HepG2 (cell line): ENCODE results near the gene ACVR1B. TPM values are rescaled to one million over a fixed set of nuclear protein-coding genes. Genes with fewer than 3 reads are reported as not detected.

Experiments
- ATAC-seq: fragments of 200-7000 bp; cut with Tn5 transposase; 3 replicates; pipeline ENCODE4 v1.9.1; 2020; ENCODE audit warnings: mild to moderate bottlenecking, moderate library complexity
- BruUV-seq: library from RNA; stranded (reverse); fragments of 400-500 nt; replicated peaks from 2 replicates; lab custom pipeline; 2021; lab: Mats Ljungman, UMichigan
- CTCF ChIA-PET: fragments of 300-600 bp; formaldehyde crosslinking; extraction: SDS; loops from one replicate; lab custom pipeline; 2021; ENCODE audit warnings: low total read pairs, inconsistent platforms, low intra/inter-chr PET ratio; lab: Yijun Ruan, JAX
- POLR2A ChIA-PET: fragments of 350-600 bp; sonication (Branson Sonifier 250); formaldehyde crosslinking; loops from one replicate; lab custom pipeline; 2020; ENCODE audit warnings: antibody characterized with exemption, inconsistent platforms; lab: Yijun Ruan, JAX
- DNase-seq: peaks from one replicate; pipeline ENCODE4 v3.0.0-alpha.2; 2015; ENCODE audit warnings: low spot score
- FAIRE-seq: peaks from 3 replicates; lab custom pipeline; 2011; peaks lifted over from hg19 to GRCh38; lab: Jason Lieb, UNC
- H2AFZ ChIP-seq: one replicate; pipeline ENCODE4 v1.6.1; 2011; ENCODE audit warnings: low read length, inconsistent platforms
- H3K27ac ChIP-seq: fragments of 300-600 bp; 3 replicates; pipeline ENCODE4 v1.8.0; 2011; ENCODE audit warnings: mixed run types, mild to moderate bottlenecking, mixed read lengths, low read length, inconsistent platforms; ENCODE audit not compliant: insufficient read depth; ENCODE audit errors: extremely low read length
- H3K27me3 ChIP-seq, 2 experiments: fragments of 200-600 bp in 1 of 2; 2 replicates in 1 of 2; 3 replicates in 1 of 2; pipeline versions ENCODE4 v1.6.0 to v1.8.0; 2011; ENCODE audit warnings: low read length in 2 of 2, mild to moderate bottlenecking in 2 of 2, moderate library complexity in 2 of 2, inconsistent platforms in 1 of 2; ENCODE audit not compliant: insufficient read depth in 2 of 2, control insufficient read depth in 1 of 2
- H3K36me3 ChIP-seq, 2 experiments: fragments of 200-600 bp in 1 of 2; replicated peaks in 1 of 2; 2 replicates in 1 of 2; 3 replicates in 1 of 2; pipeline versions ENCODE4 v1.5.1 to v1.8.0; 2011; ENCODE audit warnings: low read length in 2 of 2, inconsistent platforms in 1 of 2; ENCODE audit not compliant: insufficient read depth in 2 of 2, control insufficient read depth in 1 of 2
- H3K4me1 ChIP-seq: 2 replicates; pipeline ENCODE4 v1.5.1; 2012; ENCODE audit warnings: low read length, inconsistent platforms; ENCODE audit not compliant: insufficient read depth
- H3K4me2 ChIP-seq: 2 replicates; pipeline ENCODE4 v1.6.0; 2011; ENCODE audit warnings: low read depth, low read length, inconsistent platforms
- H3K4me3 ChIP-seq, 3 experiments: fragments of 200-600 bp in 1 of 3; sonication (generic), shearing (Covaris generic) in 1 of 3; replicated peaks in 1 of 3; 2 replicates each; pipeline ENCODE4 v1.5.1; 2011 to 2016; ENCODE audit warnings: low read length in 3 of 3, inconsistent platforms in 2 of 3, low read depth in 2 of 3, mild to moderate bottlenecking in 2 of 3, control low read depth in 1 of 3, mixed read lengths in 1 of 3; ENCODE audit not compliant: insufficient read depth in 1 of 3
- H3K79me2 ChIP-seq: one replicate; pipeline ENCODE4 v1.6.1; 2011; ENCODE audit warnings: low read length, inconsistent platforms; ENCODE audit not compliant: insufficient read depth
- H3K9ac ChIP-seq: 2 replicates; pipeline ENCODE4 v1.6.0; 2011; ENCODE audit warnings: mild to moderate bottlenecking, low read depth, low read length, inconsistent platforms; ENCODE audit not compliant: insufficient read depth
- H3K9me3 ChIP-seq: 2 replicates; pipeline ENCODE4 v1.5.1; 2012; ENCODE audit warnings: mild to moderate bottlenecking, low read length
- H4K20me1 ChIP-seq: 2 replicates; pipeline ENCODE4 v1.6.0; 2011; ENCODE audit warnings: inconsistent platforms, mild to moderate bottlenecking, low read length, moderate library complexity; ENCODE audit not compliant: insufficient read depth
- AGO1 ChIP-seq: fragments of 200-400 bp; formaldehyde crosslinking; IDR thresholded peaks from 2 replicates; pipeline ENCODE4 v1.6.1; 2017; ENCODE audit warnings: mild to moderate bottlenecking, low read depth, low read length, moderate library complexity; ENCODE audit not compliant: poor library complexity, severe bottlenecking
- CTCF ChIP-seq: sonication (generic); formaldehyde crosslinking; IDR thresholded peaks from 2 replicates; pipeline ENCODE4 v1.5.0; 2020; ENCODE audit warnings: mild to moderate bottlenecking, missing genetic modification reagents, moderate library complexity
- HIVEP1 ChIP-seq: sonication (generic); formaldehyde crosslinking; IDR thresholded peaks from 2 replicates; pipeline ENCODE4 v1.4.0; 2020; ENCODE audit warnings: mild to moderate bottlenecking, missing genetic modification reagents
- HNRNPH1 ChIP-seq: fragments of 200-400 bp; formaldehyde crosslinking; optimal IDR thresholded peaks from 2 replicates; pipeline ENCODE3; 2017; ENCODE audit warnings: mild to moderate bottlenecking, low read depth, low read length
- MTA3 ChIP-seq: sonication (generic); formaldehyde crosslinking; IDR thresholded peaks from 2 replicates; pipeline ENCODE4 v1.4.0; 2020; ENCODE audit warnings: missing genetic modification reagents
- MXD1 ChIP-seq: sonication (generic); formaldehyde crosslinking; IDR thresholded peaks from 2 replicates; pipeline ENCODE4 v1.4.0; 2020; ENCODE audit warnings: mild to moderate bottlenecking, missing genetic modification reagents
- PATZ1 ChIP-seq: sonication (generic); formaldehyde crosslinking; IDR thresholded peaks from 2 replicates; pipeline ENCODE4 v1.4.0; 2020; ENCODE audit warnings: missing genetic modification reagents
- RBFOX2 ChIP-seq: fragments of 200-400 bp; formaldehyde crosslinking; IDR thresholded peaks from 2 replicates; pipeline ENCODE4 v1.6.1; 2017; ENCODE audit warnings: low read depth, mild to moderate bottlenecking, low read length
- RBM39 ChIP-seq: fragments of 200-400 bp; formaldehyde crosslinking; IDR thresholded peaks from one replicate; pipeline ENCODE4 v1.6.1; 2018; ENCODE audit warnings: antibody characterized with exemption, mild to moderate bottlenecking, low read depth, low read length; ENCODE audit not compliant: poor library complexity, severe bottlenecking
- SAP130 ChIP-seq: IDR thresholded peaks from 2 replicates; pipeline ENCODE4 v1.6.1; 2016; ENCODE audit warnings: low read depth
- ZBTB21 ChIP-seq: sonication (generic); formaldehyde crosslinking; IDR thresholded peaks from 2 replicates; pipeline ENCODE4 v1.4.0; 2020; ENCODE audit warnings: missing genetic modification reagents
- ZBTB7B ChIP-seq: sonication (generic); formaldehyde crosslinking; IDR thresholded peaks from 2 replicates; pipeline ENCODE4 v1.4.0; 2020; ENCODE audit warnings: missing genetic modification reagents
- ZFY ChIP-seq: sonication (generic); formaldehyde crosslinking; IDR thresholded peaks from 2 replicates; pipeline ENCODE4 v1.4.0; 2020; ENCODE audit warnings: missing genetic modification reagents
- ZNF383 ChIP-seq: sonication (generic); formaldehyde crosslinking; IDR thresholded peaks from 2 replicates; pipeline ENCODE4 v1.4.0; 2020; ENCODE audit warnings: missing genetic modification reagents, mild to moderate bottlenecking, borderline replicate concordance
- ZNF547 ChIP-seq: sonication (generic); formaldehyde crosslinking; IDR thresholded peaks from 2 replicates; pipeline ENCODE4 v1.5.1; 2020; ENCODE audit warnings: mild to moderate bottlenecking, missing genetic modification reagents
- ZNF563 ChIP-seq: sonication (generic); formaldehyde crosslinking; IDR thresholded peaks from 2 replicates; pipeline ENCODE4 v1.8.0; 2022; ENCODE audit warnings: mild to moderate bottlenecking, moderate library complexity, missing genetic modification reagents
- ZNF614 ChIP-seq: IDR thresholded peaks from 2 replicates; pipeline ENCODE4 v1.6.1; 2018; ENCODE audit warnings: missing biosample characterization, missing genetic modification reagents, inconsistent platforms, borderline replicate concordance
- ZNF678 ChIP-seq: sonication (generic); formaldehyde crosslinking; IDR thresholded peaks from 2 replicates; pipeline ENCODE4 v1.4.0; 2020; ENCODE audit warnings: mild to moderate bottlenecking, missing genetic modification reagents
- WGBS: methylation state at CpG from one replicate; pipeline ENCODE4 v1.1.6; 2017; ENCODE audit warnings: low lambda C conversion rate; 5-methylcytosine and 5-hydroxymethylcytosine counted together
- in situ Hi-C: cut with HindIII; loops from 2 replicates; pipeline ENCODE4 v1.10.0; 2017; ENCODE audit warnings: low pct_unique_long_range_greater_than_20kb; ENCODE audit not compliant: extremely low pct_ligation_motif_present
- intact Hi-C: fragments of 100-400 bp; cut with micrococcal nuclease; formaldehyde crosslinking; loops from one replicate; pipeline ENCODE4 v1.10.0; 2022; ENCODE audit not compliant: unreplicated experiment
- polyA plus RNA-seq, 8 experiments: library from polyadenylated mRNA; depleted of rRNA in 3 of 8; stranded (reverse) in 7 of 8; unstranded in 1 of 8; fragments of >200 nt; fragmentation: Illumina TruSeq in 4 of 8; extraction: Trizol in 4 of 8; gene quantifications; 2 replicates each; pipeline versions ENCODE4 v1.2.1 to v1.2.3, GENCODE V29; 2011 to 2016; ENCODE audit warnings: low read depth in 4 of 8, missing spikeins in 1 of 8, mixed read lengths in 1 of 8; ENCODE audit not compliant: insufficient read depth in 1 of 8
- total RNA-seq, 5 experiments: library from RNA; depleted of rRNA; stranded (reverse); fragments of >200 nt; fragmentation: Illumina TruSeq; extraction: Trizol; gene quantifications; 2 replicates each; pipeline ENCODE4 v1.2.3, GENCODE V29; 2016; ENCODE audit warnings: low read depth in 1 of 5

Gene ACVR1B
- total and polyA plus RNA-seq, 2 of the 13 experiments (the other 11 are each of a cell fraction or from before 2014, with no cell fraction given), result 8.9 to 12.1 TPM

DNA sequence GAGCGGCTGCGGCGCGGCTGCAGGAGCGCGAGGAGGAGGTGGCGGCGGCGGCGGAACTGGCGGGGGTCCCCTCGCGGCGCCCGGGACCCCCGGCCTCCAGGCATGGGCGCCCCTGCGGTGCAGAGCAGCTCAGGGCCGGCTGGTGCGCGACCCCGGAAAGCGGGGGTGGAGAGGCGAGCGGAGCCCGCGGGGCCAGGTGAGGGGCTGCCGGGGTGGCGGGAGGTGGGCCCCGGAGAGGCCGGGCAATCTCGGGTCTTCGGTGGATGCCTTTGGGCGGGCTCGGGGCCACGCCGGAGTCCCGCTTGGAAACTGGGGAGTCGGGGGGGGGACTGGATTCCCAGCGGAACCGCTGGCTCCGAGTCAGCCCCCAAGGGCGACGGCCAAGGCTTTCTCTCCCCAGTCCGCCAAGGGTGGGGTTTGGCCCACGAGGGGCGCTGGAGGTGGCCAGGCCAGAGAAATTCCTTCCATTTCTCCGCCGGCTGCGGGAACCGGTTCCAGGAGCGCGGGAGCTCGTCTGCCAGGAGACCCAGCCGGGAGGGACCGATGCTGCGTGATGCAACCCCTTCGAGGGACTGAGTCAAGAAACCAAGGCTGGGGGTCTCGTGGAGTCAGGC lies 85.9 kb downstream of the ACVR1B start:
- Histone ChIP-seq H3K27me3 (peaks cover 3 to 46% of the 10 kb centered on the region in 2 experiments; a peak in 4 of 5 replicates), H3K9me3 (no peaks in the 10 kb centered on the region), H3K27ac (no peak overlapping the region), H3K79me2 (no peaks in the 10 kb centered on the region), H3K36me3 (no peaks in the 10 kb centered on the region), H4K20me1 (no peaks in the 10 kb centered on the region), H3K4me2 (peak overlapping the region; percentile 81), H3K4me3 (peak overlapping the region; percentile 62 to 75 (median 64)), H3K4me1 (peaks cover 66% of the 10 kb centered on the region), H3K9ac (peak overlapping the region; percentile 78), H2AFZ (no peak overlapping the region)
- no TSS peak for BruUV-seq
- FAIRE-seq (no peak), DNase-seq (no peak), ATAC-seq (no peak)
- intact Hi-C loops, result loop anchor here (2.0 kb wide), 1 partner anchor 13 kb away; the partner anchor contains the start of gene NR4A1
- 3% methylated on average over 12 of the region's 59 CpGs for WGBS
- TF ChIP-seq ZFY (CRISPR knock-in tag) (0 out of 2 replicates have a peak, but pooled peaks have one; percentile 5), ZNF383 (CRISPR knock-in tag) (no peak), MTA3 (CRISPR knock-in tag) (no peak), HNRNPH1 (no peak), ZBTB7B (CRISPR knock-in tag) (0 out of 2 replicates have a peak, but pooled peaks have one; percentile 37), ZBTB21 (CRISPR knock-in tag) (no peak), ZNF563 (CRISPR knock-in tag) (0 out of 2 replicates have a peak, but pooled peaks have one; percentile 36), MXD1 (CRISPR knock-in tag) (0 out of 2 replicates have a peak, but pooled peaks have one; percentile 6), HIVEP1 (CRISPR knock-in tag) (0 out of 2 replicates have a peak, but pooled peaks have one; percentile 44), ZNF678 (no peak), CTCF (peak; percentile 23; the same call in 1 of the 2 replicates), AGO1 (peak; percentile 61), RBM39 (peak; percentile 29), ZNF614 (0 out of 2 replicates have a peak, but pooled peaks have one; percentile 30), ZNF547 (no peak), RBFOX2 (peak; percentile 41; the same call in 1 of the 2 replicates), PATZ1 (CRISPR knock-in tag) (peak; percentile 51), SAP130 (CRISPR knock-in tag) (0 out of 2 replicates have a peak, but pooled peaks have one; percentile 30)
- ChIA-PET CTCF (interaction anchor here (1.2 kb wide), 1 partner anchor 11 kb away, joined by 4 read pairs; no protein-coding TSS in a partner anchor), POLR2A (interaction anchor here (1.8 kb wide), 1 partner anchor 14 kb away, joined by 14 read pairs; the partner anchor contains the start of gene NR4A1)
- in situ Hi-C loops, result no loop called here
